Omental fat pad (tissue), 4 donors: ENCODE results near the gene CARF. TPM values are rescaled to one million over a fixed set of nuclear protein-coding genes. Genes with fewer than 3 reads are reported as not detected.

Experiments used
- ATAC-seq: fragments of 150-250 bp; one replicate; pipeline ENCODE4 v1.9.1; 2016; ENCODE audit warnings: mild to moderate bottlenecking, moderate library complexity; ENCODE audit not compliant: low FRiP score
- DNase-seq: peaks from one replicate; pipeline ENCODE4 v3.0.0-alpha.2; 2019; ENCODE audit warnings: low spot score
- CTCF ChIP-seq, 3 donors: fragments of 450-650 bp; IDR thresholded peaks; one replicate each; pipeline ENCODE4 v1.5.1; 2016 to 2017; ENCODE audit warnings: antibody characterized with exemption in 3 of 3, mild to moderate bottlenecking in 3 of 3, moderate library complexity in 2 of 3
- total RNA-seq, 4 donors: library from RNA; depleted of rRNA; stranded (reverse); fragments of >200 nt; gene quantifications; one replicate each; pipeline ENCODE4 v1.1.0, GENCODE V29; 2016

Gene CARF
- total RNA-seq, 4 donors from 2014 or later, result 4.2 to 13.1 (median 7.4) TPM

- DNase-seq (no peak), ATAC-seq (no peak)
- no peak for TF ChIP-seq CTCF (IDR thresholded peaks at IDR 0.05)
Observed at GRCh38 chr2:202918860-202919259, 6.8 kb downstream of the CARF start.

- TF ChIP-seq CTCF (IDR thresholded peaks at IDR 0.05), result no peak
- peak; percentile 13 for ATAC-seq
- no peak for DNase-seq
Observed at GRCh38 chr2:202932425-202933138, 20.5 kb downstream of the CARF start.

- no peak for TF ChIP-seq CTCF (IDR thresholded peaks at IDR 0.05)
- no peak for ATAC-seq
- DNase-seq, result no peak
Observed at GRCh38 chr2:202933139-202933510, 21.1 kb downstream of the CARF start.

GRCh38 chr2:202933958-202934357 is 21.9 kb downstream of the CARF start:
- TF ChIP-seq CTCF (IDR thresholded peaks at IDR 0.05), result no peak
- ATAC-seq, result no peak
- no peak for DNase-seq

- DNase-seq, result no peak
- no peak for TF ChIP-seq CTCF (IDR thresholded peaks at IDR 0.05)
- no peak for ATAC-seq
Observed at GRCh38 chr2:202934456-202934855, 22.4 kb downstream of the CARF start.

GRCh38 chr2:202938960-202939359 is 26.9 kb downstream of the CARF start:
- no peak for ATAC-seq
- no peak for DNase-seq

More at GRCh38 chr2:202938960-202939359, 26.9 kb downstream of the CARF start:
- no peak for TF ChIP-seq CTCF (IDR thresholded peaks at IDR 0.05)
